Fibroblast of skin of abdomen (primary cell): ENCODE measurements around the gene SIGLEC5.

ENCODE experiments used
- DNase-seq: peaks from one replicate; pipeline ENCODE4 v3.0.0-alpha.2; 2013

Gene SIGLEC5

DNA sequence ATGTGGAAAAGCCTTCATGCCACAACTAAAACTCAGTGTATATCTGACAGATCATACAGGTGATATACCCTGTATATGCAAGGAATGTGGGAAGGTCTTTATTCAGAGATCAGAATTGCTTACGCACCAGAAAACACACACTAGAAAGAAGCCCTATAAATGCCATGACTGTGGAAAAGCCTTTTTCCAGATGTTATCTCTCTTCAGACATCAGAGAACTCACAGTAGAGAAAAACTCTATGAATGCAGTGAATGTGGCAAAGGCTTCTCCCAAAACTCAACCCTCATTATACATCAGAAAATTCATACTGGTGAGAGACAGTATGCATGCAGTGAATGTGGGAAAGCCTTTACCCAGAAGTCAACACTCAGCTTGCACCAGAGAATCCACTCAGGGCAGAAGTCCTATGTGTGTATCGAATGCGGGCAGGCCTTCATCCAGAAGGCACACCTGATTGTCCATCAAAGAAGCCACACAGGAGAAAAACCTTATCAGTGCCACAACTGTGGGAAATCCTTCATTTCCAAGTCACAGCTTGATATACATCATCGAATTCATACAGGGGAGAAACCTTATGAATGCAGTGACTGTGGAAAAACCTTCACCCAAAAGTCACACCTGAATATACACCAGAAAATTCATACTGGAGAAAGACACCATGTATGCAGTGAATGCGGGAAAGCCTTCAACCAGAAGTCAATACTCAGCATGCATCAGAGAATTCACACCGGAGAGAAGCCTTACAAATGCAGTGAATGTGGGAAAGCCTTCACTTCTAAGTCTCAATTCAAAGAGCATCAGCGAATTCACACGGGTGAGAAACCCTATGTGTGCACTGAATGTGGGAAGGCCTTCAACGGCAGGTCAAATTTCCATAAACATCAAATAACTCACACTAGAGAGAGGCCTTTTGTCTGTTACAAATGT lies 42.7 kb downstream of the SIGLEC5 start:
- DNase-seq, result no peak

DNA sequence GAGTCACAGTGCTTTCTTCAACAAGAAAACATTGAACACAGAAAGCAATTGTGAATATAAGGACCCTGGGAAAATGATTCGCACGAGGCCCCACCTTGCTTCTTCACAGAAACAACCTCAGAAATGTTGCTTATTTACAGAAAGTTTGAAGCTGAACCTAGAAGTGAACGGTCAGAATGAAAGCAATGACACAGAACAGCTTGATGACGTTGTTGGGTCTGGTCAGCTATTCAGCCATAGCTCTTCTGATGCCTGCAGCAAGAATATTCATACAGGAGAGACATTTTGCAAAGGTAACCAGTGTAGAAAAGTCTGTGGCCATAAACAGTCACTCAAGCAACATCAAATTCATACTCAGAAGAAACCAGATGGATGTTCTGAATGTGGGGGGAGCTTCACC lies 43.4 kb downstream of the SIGLEC5 start:
- no peak for DNase-seq

DNA sequence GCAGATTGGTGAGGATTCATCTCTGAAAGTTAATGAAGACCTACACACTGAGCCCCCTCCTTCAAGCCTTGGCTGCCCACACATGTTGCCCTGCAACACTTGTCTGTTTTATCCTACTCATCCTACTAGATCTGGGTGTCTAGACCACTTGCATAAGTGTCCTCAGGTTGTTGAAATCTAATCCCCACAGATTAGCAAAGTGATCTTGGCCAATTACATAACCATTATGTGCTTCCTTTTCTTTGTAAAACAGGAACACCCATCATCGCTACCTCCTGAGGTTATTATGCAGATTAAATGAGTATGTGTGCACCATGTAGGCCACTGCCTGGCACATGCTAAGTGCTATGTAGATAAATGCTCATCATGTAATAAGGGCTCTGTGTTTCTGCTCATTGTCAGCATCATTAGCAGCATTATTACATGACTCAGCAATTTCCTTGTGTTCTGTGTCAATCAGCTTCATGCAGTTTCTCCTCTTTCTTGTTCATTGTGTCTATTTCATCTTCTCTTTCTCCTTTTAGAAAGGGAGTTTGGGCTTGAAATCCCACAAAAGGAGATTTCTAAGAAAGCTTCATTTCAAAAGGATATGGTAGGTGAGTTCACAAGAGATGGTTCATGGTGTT lies 44.0 kb downstream of the SIGLEC5 start:
- no peak for DNase-seq

DNA sequence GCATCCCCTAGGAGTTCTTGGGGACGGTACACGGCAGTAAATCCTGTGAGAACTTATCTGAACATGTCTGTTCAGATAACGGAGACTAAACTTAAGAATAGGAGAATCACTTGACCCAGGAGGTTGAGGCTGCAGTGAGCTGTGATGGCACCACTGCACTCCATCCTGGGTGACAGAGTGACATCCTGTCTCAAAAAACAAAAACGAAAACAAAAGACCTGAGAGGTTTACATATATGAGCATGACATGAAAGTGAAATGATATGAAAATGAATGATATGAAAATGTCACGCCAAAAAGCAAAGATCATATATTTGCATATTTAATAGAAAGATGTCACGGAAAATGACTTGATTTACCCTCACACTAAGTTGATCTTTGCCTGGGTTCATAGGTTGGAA lies 53.4 kb downstream of the SIGLEC5 start:
- no peak for DNase-seq

GRCh38 chr19:51573331-51573730 lies 56.9 kb downstream of the SIGLEC5 start:
- DNase-seq, result no peak

GRCh38 chr19:51572908-51573307 lies 57.3 kb downstream of the SIGLEC5 start:
- DNase-seq, result peak; percentile 30

DNA sequence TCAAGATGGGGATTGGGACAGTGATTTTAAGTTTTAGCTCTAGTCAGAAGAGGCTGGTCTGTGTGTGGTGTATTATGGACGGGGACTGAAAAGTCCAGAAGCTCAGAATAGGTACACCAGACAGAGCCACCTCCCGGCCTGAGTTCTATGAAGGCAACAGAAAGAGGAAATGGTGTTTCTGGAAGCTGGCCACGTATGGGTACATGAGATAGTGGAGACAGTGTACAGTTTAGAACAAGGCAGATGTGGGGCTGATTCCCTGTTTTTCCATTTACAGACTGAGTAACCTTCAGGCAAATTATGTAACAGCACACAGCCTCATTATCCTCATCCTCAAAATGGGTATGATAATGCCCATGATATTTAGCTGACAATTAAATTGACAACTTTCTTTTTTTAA lies 57.8 kb downstream of the SIGLEC5 start:
- DNase-seq, result no peak

- DNase-seq, result no peak
Measured at GRCh38 chr19:51571599-51571998, 58.6 kb downstream of the SIGLEC5 start.

DNA sequence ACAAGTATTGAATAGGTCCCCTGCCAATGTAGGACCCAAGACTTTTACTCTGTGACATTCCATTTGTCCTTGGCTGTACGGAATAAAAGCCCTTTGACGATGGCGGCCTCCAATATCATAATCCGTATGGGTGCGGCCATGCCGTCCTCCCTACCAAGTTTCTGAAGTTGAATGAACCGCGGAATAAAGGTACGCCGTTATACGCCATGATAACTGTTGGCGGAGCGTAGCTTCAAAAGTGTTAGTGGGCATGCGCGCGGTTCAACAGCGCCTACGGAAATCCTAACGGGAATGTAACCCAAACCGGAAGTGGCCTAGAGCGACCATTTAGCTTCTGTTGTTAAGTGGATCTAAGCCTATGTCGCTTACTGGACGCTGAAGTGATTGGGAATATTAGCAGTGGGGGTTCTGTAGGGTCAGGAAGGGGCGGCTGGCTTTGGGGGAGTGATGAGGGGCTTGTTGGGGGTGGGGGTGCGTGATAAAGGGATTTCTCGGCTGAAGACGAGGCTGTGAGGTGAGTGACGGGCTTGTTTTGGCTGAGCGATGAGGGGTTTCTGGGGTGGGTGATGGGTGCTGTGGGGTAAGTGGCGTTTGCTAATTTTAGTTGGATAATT lies 59.1 kb downstream of the SIGLEC5 start, which contains the start of gene ZNF175:
Gene ZNF175, plus strand, starts transcription at position 322 of the 614 bp plus-strand sequence. CDS start 2,047 bp downstream, outside the sequence.
- peak; percentile 96 for DNase-seq

DNA sequence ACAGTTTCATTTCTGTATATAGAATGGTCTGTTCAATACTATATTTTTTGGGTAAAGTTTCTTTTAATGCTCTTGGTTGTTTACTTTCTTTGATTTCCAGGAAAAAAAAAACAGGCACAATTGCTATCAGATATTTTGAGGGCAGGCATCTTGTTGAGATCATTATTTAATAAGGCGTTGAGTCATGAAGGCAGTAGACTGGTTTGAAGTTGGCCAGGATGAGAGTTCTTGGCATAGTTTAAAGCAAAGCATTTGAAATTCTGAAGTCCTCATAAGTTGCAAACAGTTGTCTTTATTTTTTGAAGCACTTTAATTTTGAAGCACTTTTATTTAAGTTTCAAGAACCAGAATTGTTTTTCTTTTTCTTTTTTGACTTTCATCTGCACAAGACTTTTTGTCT lies 61.7 kb downstream of the SIGLEC5 start:
- no peak for DNase-seq

DNA sequence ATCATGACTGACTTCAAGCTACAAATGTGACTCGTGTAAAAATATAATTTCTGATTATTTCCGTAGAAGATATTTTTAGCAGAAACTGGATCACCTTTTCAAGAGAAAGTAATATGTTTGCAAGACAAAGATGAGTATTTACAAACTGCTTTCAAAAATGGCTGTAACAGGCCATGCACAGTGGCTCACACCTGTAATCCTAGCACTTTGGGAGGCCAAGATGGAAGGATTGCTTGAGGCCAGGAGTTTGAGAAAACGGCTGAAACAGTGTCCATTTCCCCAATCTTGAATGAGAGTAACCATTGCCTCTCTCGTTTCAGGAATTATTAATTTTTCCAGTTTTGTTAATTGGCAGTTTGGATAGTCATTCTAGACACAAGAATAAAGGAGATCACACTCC lies 62.6 kb downstream of the SIGLEC5 start:
- DNase-seq, result no peak

- DNase-seq, result no peak
Measured at GRCh38 chr19:51566489-51567100, 63.6 kb downstream of the SIGLEC5 start.

GRCh38 chr19:51565583-51565982 lies 64.6 kb downstream of the SIGLEC5 start:
- no peak for DNase-seq

- DNase-seq, result no peak
Measured at GRCh38 chr19:51564791-51565190, 65.4 kb downstream of the SIGLEC5 start.
